T-cell (primary cell): ENCODE measurements around the gene GASK1A. TPM values are rescaled to one million over a fixed set of nuclear protein-coding genes. Genes with fewer than 3 reads are reported as not detected.
A peak's percentile ranks its signal among the peaks of the same experiment; 100 is the strongest.

Experiments
- ATAC-seq, 4 experiments: fragments of 200-7000 bp in 3 of 4; fragments of 150-1000 bp in 1 of 4; cut with Tn5 transposase; replicated peaks in 1 of 4; 1 replicate in 3 of 4; 2 replicates in 1 of 4; pipeline ENCODE4 v1.10.0; 2021; ENCODE audit warnings: moderate library complexity in 3 of 4, mild to moderate bottlenecking in 2 of 4, moderate number of reproducible peaks in 1 of 4
- CTCF ChIA-PET, 2 donors: fragments of 300-600 bp; sonication (Branson Sonifier 250); formaldehyde crosslinking; loops; one replicate each; lab custom pipeline; 2022; ENCODE audit warnings: antibody characterized with exemption in 2 of 2; lab: Charles Lee
- POLR2A ChIA-PET, 2 donors: fragments of 300-600 bp; sonication (Branson Sonifier 250); formaldehyde crosslinking; loops; one replicate each; lab custom pipeline; 2022; ENCODE audit warnings: antibody characterized with exemption in 2 of 2; lab: Charles Lee
- DNase-seq, 35 experiments: peaks; one replicate each; pipeline versions ENCODE4 v3.0.0 to v3.0.0-alpha.2; 2013 to 2023
- H3K27ac ChIP-seq: one replicate; pipeline ENCODE4 v1.5.1; 2013; ENCODE audit warnings: low read length
- H3K27me3 ChIP-seq, 2 experiments: replicated peaks in 1 of 2; 1 replicate in 1 of 2; 2 replicates in 1 of 2; pipeline versions ENCODE4 v1.6.1 to v1.7.0; 2013; ENCODE audit warnings: low read length in 1 of 2, mixed read lengths in 1 of 2; ENCODE audit not compliant: control insufficient read depth in 2 of 2, insufficient read depth in 2 of 2; ENCODE audit errors: extremely low read depth in 1 of 2
- H3K36me3 ChIP-seq, 2 donors: 1 replicate in 1 of 2; 2 replicates in 1 of 2; pipeline versions ENCODE4 v1.6.1 to v1.7.0; 2013; ENCODE audit warnings: low read length in 1 of 2; ENCODE audit not compliant: control insufficient read depth in 2 of 2, insufficient read depth in 1 of 2; ENCODE audit errors: extremely low read depth in 1 of 2
- H3K4me1 ChIP-seq, 2 experiments: 1 replicate in 1 of 2; 2 replicates in 1 of 2; pipeline versions ENCODE4 v1.6.1 to v1.7.0; 2013; ENCODE audit warnings: low read length in 2 of 2, mixed read lengths in 1 of 2; ENCODE audit not compliant: insufficient read depth in 2 of 2, control insufficient read depth in 1 of 2; ENCODE audit errors: extremely low read depth in 1 of 2
- H3K4me3 ChIP-seq, 2 donors: 1 replicate in 1 of 2; 2 replicates in 1 of 2; pipeline versions ENCODE4 v1.5.1 to v1.7.0; 2013; ENCODE audit warnings: mild to moderate bottlenecking in 2 of 2, low read length in 1 of 2, moderate library complexity in 1 of 2; ENCODE audit not compliant: control insufficient read depth in 1 of 2; ENCODE audit errors: extremely low read depth in 1 of 2
- H3K9me3 ChIP-seq: 2 replicates; pipeline ENCODE4 v1.7.0; 2013
- H3K27ac Mint-ChIP-seq, 2 donors: one replicate each; pipeline ENCODE4 v1.8.0; 2020 to 2021; ENCODE audit warnings: mild to moderate bottlenecking in 2 of 2, mixed read lengths in 2 of 2
- H3K27me3 Mint-ChIP-seq, 2 donors: one replicate each; pipeline ENCODE4 v1.8.0; 2021 to 2022; ENCODE audit warnings: mixed read lengths in 2 of 2
- H3K36me3 Mint-ChIP-seq: one replicate; pipeline ENCODE4 v1.8.0; 2021; ENCODE audit warnings: mixed read lengths
- H3K4me1 Mint-ChIP-seq, 3 donors: one replicate each; pipeline ENCODE4 v1.8.0; 2020 to 2022; ENCODE audit warnings: mixed read lengths in 3 of 3, mild to moderate bottlenecking in 1 of 3
- H3K4me3 Mint-ChIP-seq, 3 donors: one replicate each; pipeline ENCODE4 v1.8.0; 2020 to 2022; ENCODE audit warnings: mild to moderate bottlenecking in 3 of 3, mixed read lengths in 3 of 3, moderate library complexity in 3 of 3
- H3K9me3 Mint-ChIP-seq, 3 donors: one replicate each; pipeline ENCODE4 v1.8.0; 2020 to 2022; ENCODE audit warnings: mixed read lengths in 3 of 3
- WGBS: methylation state at CpG from one replicate; pipeline ENCODE4 v1.1.5; 2013; ENCODE audit warnings: missing lambda C conversion rate; ENCODE audit not compliant: insufficient coverage; 5-methylcytosine and 5-hydroxymethylcytosine counted together
- total RNA-seq, 35 experiments: library from RNA in 6 of 35; stranded (reverse) in 6 of 35; fragments of 120-200 nt in 1 of 35; gene quantifications; one replicate each; pipeline versions ENCODE4 v1.2.1 to v1.2.4 and lab custom pipeline; 2013 to 2026

The GASK1A gene
- total RNA-seq, 5 donors from 2014 or later (not counting 1 experiment from before 2014, with no cell fraction given), result 0.10 to 0.49 (median 0.17) TPM; not detected in 1

DNA sequence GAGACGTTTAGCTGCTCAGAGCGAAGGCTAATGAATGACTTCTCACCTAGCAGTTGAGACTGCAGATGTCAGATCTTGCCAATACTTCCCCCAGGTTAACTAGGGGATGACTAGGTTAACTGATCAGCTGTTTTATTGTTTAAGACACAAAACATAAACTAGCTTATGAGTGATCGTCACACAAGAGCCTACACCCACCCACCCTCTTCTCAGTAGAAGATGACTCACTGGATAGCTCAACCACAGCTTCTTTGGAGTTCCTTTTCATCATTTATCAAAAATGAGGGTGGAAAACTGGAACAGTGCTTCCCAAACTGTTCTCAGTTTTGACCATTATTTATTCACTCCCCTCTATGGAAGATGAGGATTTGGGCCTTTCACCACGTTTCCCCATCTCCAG is 25.2 kb downstream of the GASK1A start:
- Mint-ChIP-seq H3K4me1 (peaks cover 16 to 39% (median 23%) of the 10 kb centered on the region in 3 donors), H3K27ac (no peak overlapping the region), H3K36me3 (no peaks in the 10 kb centered on the region), H3K4me3 (no peak overlapping the region), H3K27me3 (peaks cover 0 to 3% of the 10 kb centered on the region in 2 donors), H3K9me3 (no peaks in the 10 kb centered on the region)
- 83% methylated on average over 1 of the region's 4 CpGs for WGBS
- Histone ChIP-seq H3K4me3 (no peak overlapping the region), H3K9me3 (no peaks in the 10 kb centered on the region), H3K36me3 (no peaks in the 10 kb centered on the region), H3K27ac (no peak overlapping the region), H3K4me1 (peaks cover 5 to 8% of the 10 kb centered on the region in 2 experiments), H3K27me3 (peaks cover 0 to 6% of the 10 kb centered on the region in 2 experiments)
- no peak for DNase-seq
- ATAC-seq, result no peak
- CTCF ChIA-PET, result no interaction called here
- POLR2A ChIA-PET, result no interaction called here

- CTCF ChIA-PET, result no interaction called here
- H3K4me3 ChIP-seq, result no peak overlapping the region
- H3K27ac ChIP-seq, result no peak overlapping the region
Observed at GRCh38 chr3:43005253-43005652, 26.1 kb downstream of the GASK1A start.

GRCh38 chr3:43005981-43006380 is 26.9 kb downstream of the GASK1A start:
- DNase-seq (no peak), ATAC-seq (no peak)
- ChIA-PET CTCF (interaction anchor here in 1 of 2 donors (1.0 kb wide), 1 partner anchor 18 kb away, joined by 3 read pairs; no protein-coding TSS in a partner anchor), POLR2A (no interaction called here)
- H3K27me3 ChIP-seq, result peaks cover 0 to 3% of the 10 kb centered on the region in 2 experiments
- H3K36me3 Mint-ChIP-seq, result no peaks in the 10 kb centered on the region
- peak overlapping the region in 1 of 2 donors; percentile 13 for H3K27ac Mint-ChIP-seq
- H3K36me3 ChIP-seq, result no peaks in the 10 kb centered on the region
- no peaks in the 10 kb centered on the region for H3K9me3 Mint-ChIP-seq
- WGBS, result 67% methylated on average over 1 of the region's 4 CpGs
- no peak overlapping the region for H3K27ac ChIP-seq
- H3K27me3 Mint-ChIP-seq, result peaks cover 0 to 3% of the 10 kb centered on the region in 2 donors
- H3K4me1 ChIP-seq, result peaks cover 5 to 8% of the 10 kb centered on the region in 2 experiments
- H3K4me1 Mint-ChIP-seq, result peaks cover 16 to 39% (median 26%) of the 10 kb centered on the region in 3 donors
- no peak overlapping the region for H3K4me3 Mint-ChIP-seq
- no peak overlapping the region for H3K4me3 ChIP-seq
- H3K9me3 ChIP-seq, result no peaks in the 10 kb centered on the region

More at GRCh38 chr3:43005253-43005652, 26.1 kb downstream of the GASK1A start:
- Histone ChIP-seq H3K9me3 (no peaks in the 10 kb centered on the region), H3K4me1 (peaks cover 5 to 8% of the 10 kb centered on the region in 2 experiments), H3K36me3 (no peaks in the 10 kb centered on the region), H3K27me3 (peaks cover 0 to 5% of the 10 kb centered on the region in 2 experiments)
- Mint-ChIP-seq H3K27me3 (peaks cover 0 to 3% of the 10 kb centered on the region in 2 donors), H3K4me1 (peaks cover 16 to 39% (median 23%) of the 10 kb centered on the region in 3 donors), H3K27ac (peak overlapping the region in 1 of 2 donors; percentile 22), H3K9me3 (no peaks in the 10 kb centered on the region), H3K36me3 (no peaks in the 10 kb centered on the region), H3K4me3 (no peak overlapping the region)
- DNase-seq (no peak), ATAC-seq (no peak)
- POLR2A ChIA-PET, result no interaction called here
- no CpG with 5 or more reads among the region's 3 CpGs for WGBS

DNA sequence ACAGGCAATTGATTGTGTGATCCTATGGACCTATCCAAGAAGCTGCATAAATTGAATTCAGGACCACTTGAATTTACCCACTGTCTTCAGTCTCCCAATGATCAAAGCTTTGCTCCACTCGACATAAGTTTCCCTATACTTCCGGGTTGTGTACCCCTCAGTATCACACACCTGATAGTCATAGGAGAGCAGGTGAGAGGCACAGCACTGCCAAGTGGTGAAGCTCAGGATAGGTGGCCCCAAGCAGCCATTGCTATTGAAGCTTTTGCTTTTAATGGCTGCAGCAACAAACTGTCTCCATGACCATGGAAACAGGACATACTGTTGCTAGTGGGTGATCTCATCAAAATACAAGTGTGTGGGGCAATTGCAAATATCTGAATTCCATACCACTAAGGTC is 27.7 kb downstream of the GASK1A start:
- POLR2A ChIA-PET, result interaction anchor here in 1 of 2 donors (0.6 kb wide), 1 partner anchor 25 kb away, joined by 3 read pairs; no protein-coding TSS in a partner anchor
- H3K4me3 Mint-ChIP-seq, result no peak overlapping the region

GRCh38 chr3:43009547-43009946 is 30.4 kb downstream of the GASK1A start:
- Mint-ChIP-seq H3K36me3 (no peaks in the 10 kb centered on the region), H3K9me3 (no peaks in the 10 kb centered on the region), H3K27ac (no peak overlapping the region), H3K27me3 (peaks cover 0 to 3% of the 10 kb centered on the region in 2 donors), H3K4me3 (no peak overlapping the region), H3K4me1 (peaks cover 16 to 39% (median 26%) of the 10 kb centered on the region in 3 donors)
- ATAC-seq, result no peak
- Histone ChIP-seq H3K9me3 (no peaks in the 10 kb centered on the region), H3K27me3 (no peaks in the 10 kb centered on the region), H3K4me1 (peaks cover 8 to 23% of the 10 kb centered on the region in 2 experiments), H3K27ac (no peak overlapping the region), H3K4me3 (no peak overlapping the region), H3K36me3 (no peaks in the 10 kb centered on the region)
- ChIA-PET POLR2A (no interaction called here), CTCF (no interaction called here)
- DNase-seq, result no peak
- WGBS, result no CpG with 5 or more reads among the region's 3 CpGs

More for the DNA sequence above, 27.7 kb downstream of the GASK1A start:
- Mint-ChIP-seq H3K27ac (no peak overlapping the region), H3K9me3 (no peaks in the 10 kb centered on the region), H3K27me3 (peaks cover 0 to 3% of the 10 kb centered on the region in 2 donors), H3K4me1 (peaks cover 16 to 39% (median 26%) of the 10 kb centered on the region in 3 donors), H3K36me3 (no peaks in the 10 kb centered on the region)
- no peak for DNase-seq
- Histone ChIP-seq H3K36me3 (no peaks in the 10 kb centered on the region), H3K4me3 (no peak overlapping the region), H3K9me3 (no peaks in the 10 kb centered on the region), H3K27ac (no peak overlapping the region), H3K4me1 (peaks cover 5 to 8% of the 10 kb centered on the region in 2 experiments), H3K27me3 (no peaks in the 10 kb centered on the region)
- 100% methylated on average over 2 of the region's 2 CpGs for WGBS
- ATAC-seq, result no peak
- CTCF ChIA-PET, result interaction anchor here in 1 of 2 donors (1.0 kb wide), 1 partner anchor 18 kb away, joined by 3 read pairs; no protein-coding TSS in a partner anchor

- H3K27me3 Mint-ChIP-seq, result peaks cover 0 to 3% of the 10 kb centered on the region in 2 donors
- CTCF ChIA-PET, result interaction anchor here in 1 of 2 donors (1.0 kb wide), 1 partner anchor 13 kb away, joined by 5 read pairs; no protein-coding TSS in a partner anchor
Observed at GRCh38 chr3:43010638-43011037, 31.5 kb downstream of the GASK1A start.

More at GRCh38 chr3:43010638-43011037, 31.5 kb downstream of the GASK1A start:
- Mint-ChIP-seq H3K27ac (peak overlapping the region in 1 of 2 donors; percentile 45), H3K4me1 (peaks cover 14 to 29% (median 18%) of the 10 kb centered on the region in 3 donors), H3K9me3 (no peaks in the 10 kb centered on the region), H3K36me3 (no peaks in the 10 kb centered on the region), H3K4me3 (no peak overlapping the region)
- Histone ChIP-seq H3K27me3 (no peaks in the 10 kb centered on the region), H3K36me3 (no peaks in the 10 kb centered on the region), H3K9me3 (no peaks in the 10 kb centered on the region), H3K4me1 (peaks cover 4 to 34% of the 10 kb centered on the region in 2 experiments), H3K4me3 (no peak overlapping the region), H3K27ac (no peak overlapping the region)
- POLR2A ChIA-PET, result no interaction called here
- DNase-seq, result no peak
- no peak for ATAC-seq
